Smooth muscle cell of trachea (primary cell): Measurements from ENCODE around the gene LIMK1. TPM values are rescaled to one million over a fixed set of nuclear protein-coding genes. Genes with fewer than 3 reads are reported as not detected.

Experiments
- total RNA-seq: library from RNA; depleted of rRNA; stranded (reverse); fragments of >200 nt; gene quantifications from 2 replicates; pipeline ENCODE4 v1.2.1, GENCODE V29; 2014

LIMK1 gene
- total RNA-seq, result 37.7 and 77.6 TPM in 2 replicates

GRCh38 chr7:74083117-74083876, at the start of gene LIMK1:
TSS of gene LIMK1 (plus strand) at chr7:74083804. CDS start at chr7:74083991, 187 bp downstream.

Other genes with a start within 250 kb of the LIMK1 start
- 7.1 and 36.6 TPM in 2 replicates for gene METTL27, start 241.3 kb upstream of the LIMK1 start, total RNA-seq
- gene TMEM270, start 222.6 kb upstream of the LIMK1 start, total RNA-seq, result 0.17 TPM in 1 of 2 replicates, not detected in the other
- gene ELN, start 55.6 kb upstream of the LIMK1 start, total RNA-seq, result 4.4 and 7.8 TPM in 2 replicates
- 356 and 392 TPM in 2 replicates for gene EIF4H, start 90.6 kb downstream of the LIMK1 start, total RNA-seq
- gene LAT2, start 126.2 kb downstream of the LIMK1 start, total RNA-seq, result 0.73 and 1.3 TPM in 2 replicates
- 10.4 and 27.1 TPM in 2 replicates for gene RFC2, start 170.6 kb downstream of the LIMK1 start, total RNA-seq
- 63.6 and 120 TPM in 2 replicates for gene CLIP2, start 205.6 kb downstream of the LIMK1 start, total RNA-seq